Loucy (cell line): ENCODE data around the gene IPO4.
A peak's percentile ranks its signal among the peaks of the same experiment; 100 is the strongest.

ENCODE experiments used
- H2AFZ ChIP-seq: fragments of 200-600 bp; sonication (generic); 2 replicates; pipeline ENCODE4 v1.6.0; 2016; ENCODE audit warnings: antibody characterized with exemption, mild to moderate bottlenecking, low read length, moderate library complexity
- H3F3A ChIP-seq: fragments of 200-600 bp; 2 replicates; pipeline ENCODE4 v1.6.0; 2016; ENCODE audit warnings: antibody characterized with exemption, low read depth, mild to moderate bottlenecking
- H3K27me3 ChIP-seq: fragments of 200-600 bp; sonication (generic); 2 replicates; pipeline ENCODE4 v1.6.1; 2014; ENCODE audit warnings: low read length, mild to moderate bottlenecking; ENCODE audit not compliant: insufficient read depth, poor library complexity, severe bottlenecking
- H3K36me3 ChIP-seq: fragments of 200-600 bp; sonication (generic); 2 replicates; pipeline ENCODE4 v1.6.1; 2016; ENCODE audit warnings: low read length; ENCODE audit not compliant: insufficient read depth
- H3K4me1 ChIP-seq: fragments of 200-600 bp; sonication (generic); 2 replicates; pipeline ENCODE4 v1.5.1; 2014; ENCODE audit warnings: low read length, mild to moderate bottlenecking; ENCODE audit not compliant: insufficient read depth, poor library complexity, severe bottlenecking
- H3K4me2 ChIP-seq: fragments of 200-600 bp; sonication (generic); 2 replicates; pipeline ENCODE4 v1.6.0; 2014; ENCODE audit warnings: antibody characterized with exemption, low read length, low read depth, mild to moderate bottlenecking; ENCODE audit not compliant: poor library complexity, severe bottlenecking
- H3K4me3 ChIP-seq: fragments of 200-600 bp; sonication (generic); 2 replicates; pipeline ENCODE4 v1.5.1; 2014; ENCODE audit warnings: low read length, mild to moderate bottlenecking, mixed read lengths; ENCODE audit not compliant: poor library complexity, severe bottlenecking
- H3K79me2 ChIP-seq: fragments of 200-600 bp; sonication (generic); 2 replicates; pipeline ENCODE4 v1.6.1; 2014; ENCODE audit warnings: low read length; ENCODE audit not compliant: insufficient read depth
- H3K9ac ChIP-seq: fragments of 200-600 bp; sonication (generic); 2 replicates; pipeline ENCODE4 v1.6.0; 2014; ENCODE audit warnings: mild to moderate bottlenecking, low read depth, low read length, moderate library complexity; ENCODE audit not compliant: poor library complexity, severe bottlenecking
- H3K9me2 ChIP-seq: fragments of 200-600 bp; sonication (generic); replicated peaks from 2 replicates; pipeline ENCODE4 v1.6.1; 2016; ENCODE audit warnings: low read depth, low read length, mixed read lengths
- H3K9me3 ChIP-seq: fragments of 200-600 bp; sonication (generic); 2 replicates; pipeline ENCODE4 v1.6.1; 2014; ENCODE audit warnings: mild to moderate bottlenecking, antibody characterized with exemption, low read length, low read depth; ENCODE audit not compliant: insufficient read depth
- H4K20me1 ChIP-seq: fragments of 200-600 bp; sonication (generic); 2 replicates; pipeline ENCODE4 v1.6.0; 2014; ENCODE audit warnings: antibody characterized with exemption, low read length, mild to moderate bottlenecking; ENCODE audit not compliant: insufficient read depth, poor library complexity, severe bottlenecking
- EZH2phosphoT487 ChIP-seq: fragments of 200-600 bp; IDR thresholded peaks from 2 replicates; pipeline ENCODE4 v1.6.1; 2018; ENCODE audit warnings: antibody characterized with exemption, mild to moderate bottlenecking, moderate library complexity, borderline replicate concordance
- TF ChIP-seq, protein P1 (sequence below): fragments of 200-600 bp; sonication (generic); conservative IDR thresholded peaks from 2 replicates; pipeline ENCODE4 v1.5.1; 2014; ENCODE audit warnings: mild to moderate bottlenecking, antibody characterized with exemption, low read length

The IPO4 gene

GRCh38 chr14:24145690-24146452 is 42.7 kb downstream of the IPO4 start:
- Histone ChIP-seq H2AFZ (0 out of 2 replicates have a peak overlapping the region, but pooled peaks have one; percentile 94), H3K4me3 (peak overlapping the region; percentile 100), H3K9me2 (no peaks in the 10 kb centered on the region), H3K79me2 (peaks cover 73% of the 10 kb centered on the region), H3K36me3 (peaks cover 10% of the 10 kb centered on the region; the same call in 1 of the 2 replicates), H3K9ac (peak overlapping the region; percentile 95), H3K27me3 (no peaks in the 10 kb centered on the region), H3K4me2 (peak overlapping the region; percentile 100), H3F3A (0 out of 2 replicates have a peak, but pooled peaks cover 2% of the 10 kb centered on the region), H3K9me3 (no peaks in the 10 kb centered on the region), H4K20me1 (peaks cover 29% of the 10 kb centered on the region), H3K4me1 (peaks cover 35% of the 10 kb centered on the region)
- no peak for TF ChIP-seq EZH2phosphoT487
- TF ChIP-seq, protein P1, sequence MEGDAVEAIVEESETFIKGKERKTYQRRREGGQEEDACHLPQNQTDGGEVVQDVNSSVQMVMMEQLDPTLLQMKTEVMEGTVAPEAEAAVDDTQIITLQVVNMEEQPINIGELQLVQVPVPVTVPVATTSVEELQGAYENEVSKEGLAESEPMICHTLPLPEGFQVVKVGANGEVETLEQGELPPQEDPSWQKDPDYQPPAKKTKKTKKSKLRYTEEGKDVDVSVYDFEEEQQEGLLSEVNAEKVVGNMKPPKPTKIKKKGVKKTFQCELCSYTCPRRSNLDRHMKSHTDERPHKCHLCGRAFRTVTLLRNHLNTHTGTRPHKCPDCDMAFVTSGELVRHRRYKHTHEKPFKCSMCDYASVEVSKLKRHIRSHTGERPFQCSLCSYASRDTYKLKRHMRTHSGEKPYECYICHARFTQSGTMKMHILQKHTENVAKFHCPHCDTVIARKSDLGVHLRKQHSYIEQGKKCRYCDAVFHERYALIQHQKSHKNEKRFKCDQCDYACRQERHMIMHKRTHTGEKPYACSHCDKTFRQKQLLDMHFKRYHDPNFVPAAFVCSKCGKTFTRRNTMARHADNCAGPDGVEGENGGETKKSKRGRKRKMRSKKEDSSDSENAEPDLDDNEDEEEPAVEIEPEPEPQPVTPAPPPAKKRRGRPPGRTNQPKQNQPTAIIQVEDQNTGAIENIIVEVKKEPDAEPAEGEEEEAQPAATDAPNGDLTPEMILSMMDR, result no peak

GRCh38 chr14:24145219-24145618 is 43.4 kb downstream of the IPO4 start:
- Histone ChIP-seq H3K9ac (peak overlapping the region; percentile 95), H2AFZ (no peak overlapping the region), H3K9me3 (no peaks in the 10 kb centered on the region), H3K4me2 (peak overlapping the region; percentile 100), H3K36me3 (peaks cover 8% of the 10 kb centered on the region; the same call in 1 of the 2 replicates), H3K9me2 (no peaks in the 10 kb centered on the region), H4K20me1 (peaks cover 29% of the 10 kb centered on the region), H3K27me3 (no peaks in the 10 kb centered on the region), H3K4me3 (peak overlapping the region; percentile 100), H3K79me2 (peaks cover 73% of the 10 kb centered on the region), H3K4me1 (peaks cover 35% of the 10 kb centered on the region), H3F3A (0 out of 2 replicates have a peak, but pooled peaks cover 2% of the 10 kb centered on the region)
- TF ChIP-seq, protein P1, result no peak
- no peak for TF ChIP-seq EZH2phosphoT487

DNA sequence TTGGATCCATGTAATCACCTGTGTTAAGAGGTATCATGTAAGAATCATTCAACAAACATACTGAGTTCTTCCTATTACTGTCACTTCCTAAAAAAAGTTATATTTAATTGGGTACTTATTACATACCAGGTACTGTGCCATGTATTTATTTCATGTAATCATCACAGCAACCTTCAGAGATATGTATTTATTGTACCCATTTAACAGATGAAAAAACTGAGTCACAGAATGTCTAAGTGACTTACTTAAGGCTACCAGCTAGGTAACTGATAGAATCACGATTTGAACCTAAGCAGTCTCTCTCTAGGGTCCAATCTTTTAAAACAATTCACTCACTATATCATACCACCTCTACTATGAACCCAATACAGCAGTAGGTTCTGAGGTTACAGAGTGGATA is 44.2 kb downstream of the IPO4 start:
- TF ChIP-seq, protein P1, result no peak
- TF ChIP-seq EZH2phosphoT487, result no peak
- Histone ChIP-seq H3F3A (0 out of 2 replicates have a peak, but pooled peaks cover 2% of the 10 kb centered on the region), H3K4me1 (peaks cover 40% of the 10 kb centered on the region), H3K4me3 (no peak overlapping the region), H3K27me3 (no peaks in the 10 kb centered on the region), H3K4me2 (peak overlapping the region; percentile 100), H3K36me3 (peaks cover 3% of the 10 kb centered on the region; the same call in 1 of the 2 replicates), H3K79me2 (peaks cover 73% of the 10 kb centered on the region), H2AFZ (no peak overlapping the region), H3K9me2 (no peaks in the 10 kb centered on the region), H3K9ac (no peak overlapping the region), H3K9me3 (no peaks in the 10 kb centered on the region), H4K20me1 (peaks cover 29% of the 10 kb centered on the region)
